ENCODE measurements around the gene CAMTA1.
"Not testable (repeated sequence)": the region's sequence is repeated elsewhere in the genome, so short reads cannot be mapped to it uniquely, and the experiment has no call there.

CAMTA1 gene

GRCh38 chr1:7128293-7128692 lies 343.0 kb downstream of the CAMTA1 start:
- no peak for DNase-seq

- no peak for DNase-seq
Measured at GRCh38 chr1:7130127-7130526, 344.9 kb downstream of the CAMTA1 start.

DNA sequence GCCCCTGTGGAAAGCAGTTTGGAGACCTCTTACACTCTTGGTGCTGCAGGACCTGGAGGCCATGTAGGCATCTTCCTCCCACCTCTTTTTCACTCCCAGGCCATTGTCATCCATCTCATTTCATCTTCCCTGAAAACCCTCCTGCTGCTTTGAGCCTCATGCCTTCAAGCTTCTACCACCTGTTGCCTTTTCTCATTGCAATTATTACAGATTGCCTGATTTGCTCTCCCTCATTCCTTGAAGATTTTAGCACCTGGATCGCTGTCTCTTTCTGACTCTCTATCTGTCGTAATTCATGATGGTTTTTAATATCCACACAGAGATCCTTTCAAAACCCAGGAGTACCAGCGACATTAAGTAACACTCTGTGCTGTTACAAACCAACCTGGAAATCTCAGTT lies 350.2 kb downstream of the CAMTA1 start:
- DNase-seq = no peak

GRCh38 chr1:7136166-7136953 lies 351.1 kb downstream of the CAMTA1 start:
- no peak for DNase-seq

DNA sequence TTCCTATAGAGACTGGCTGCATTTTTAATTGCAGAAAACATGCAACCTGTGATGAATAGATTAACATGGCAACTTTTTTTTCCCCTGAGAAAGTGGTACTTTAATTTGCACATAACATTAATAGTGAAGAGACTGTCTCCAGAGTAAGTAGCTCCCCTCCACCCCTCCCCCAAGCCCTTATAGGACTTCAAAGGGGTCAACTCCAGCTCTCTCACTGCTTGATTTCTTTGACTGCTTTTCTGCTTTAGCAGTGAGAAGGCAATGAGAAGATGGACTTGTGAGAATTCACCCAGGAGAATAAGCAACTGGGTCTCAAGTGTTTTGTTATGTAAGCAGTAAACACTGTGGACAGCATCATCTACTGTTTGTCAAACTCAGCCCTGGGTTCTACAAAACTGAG lies 355.0 kb downstream of the CAMTA1 start:
- no peak for DNase-seq

GRCh38 chr1:7145947-7146346 lies 360.7 kb downstream of the CAMTA1 start:
- no peak for DNase-seq

DNA sequence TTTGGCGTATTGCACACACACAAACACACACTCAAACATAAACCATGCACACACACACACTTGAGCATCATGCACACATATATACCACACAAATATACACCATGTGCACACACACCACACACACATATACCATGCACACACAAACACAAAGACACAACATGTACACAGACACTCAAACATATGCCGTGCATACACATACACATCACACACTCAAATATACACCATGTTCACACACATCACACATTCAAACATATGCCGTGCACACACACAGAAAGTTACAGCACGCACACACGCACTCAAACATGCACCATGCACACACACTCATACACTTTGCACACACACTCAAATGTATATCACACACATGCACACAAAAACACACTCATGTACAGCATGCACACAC lies 361.5 kb downstream of the CAMTA1 start:
- DNase-seq = no peak

- not testable (repeated sequence) for DNase-seq
Measured at GRCh38 chr1:7147581-7148282, 362.5 kb downstream of the CAMTA1 start.

DNA sequence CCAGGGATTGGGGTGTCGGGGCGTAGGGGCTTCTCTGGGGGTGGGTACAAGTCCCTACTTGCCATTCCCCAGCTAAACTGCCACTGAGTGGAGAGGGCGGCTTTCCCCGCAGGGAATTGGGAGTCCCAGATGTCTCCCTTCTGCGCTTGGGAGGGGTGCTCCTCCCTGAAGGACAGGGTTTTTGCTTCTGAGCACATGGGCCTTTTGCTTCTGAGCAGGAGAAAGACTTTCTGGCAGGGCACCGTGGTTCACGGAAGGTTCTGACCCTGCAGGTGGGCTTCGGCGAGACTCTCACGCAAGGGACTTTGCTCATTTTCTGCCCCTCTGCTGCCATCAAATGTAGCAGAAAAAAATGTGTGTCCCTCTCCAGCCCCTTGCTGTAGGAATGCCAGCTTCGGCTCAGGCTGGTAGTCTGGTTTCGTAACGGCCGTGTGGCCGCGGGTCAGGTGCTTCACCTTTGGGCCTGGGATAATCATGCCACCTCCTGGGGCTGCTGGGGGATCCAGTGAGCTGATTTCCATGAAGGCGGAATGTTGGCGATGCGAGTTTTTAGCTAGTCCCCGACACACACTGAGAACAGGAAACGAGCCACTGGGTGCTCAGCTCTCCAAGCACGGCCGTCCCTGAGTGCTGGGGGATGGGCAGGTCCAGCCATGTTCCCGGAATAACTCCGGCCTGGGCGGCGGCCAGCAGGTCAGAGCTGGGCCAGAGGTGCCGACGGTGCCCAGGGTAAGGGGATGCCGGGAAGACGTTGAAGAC lies 364.0 kb downstream of the CAMTA1 start:
- no peak for DNase-seq

DNA sequence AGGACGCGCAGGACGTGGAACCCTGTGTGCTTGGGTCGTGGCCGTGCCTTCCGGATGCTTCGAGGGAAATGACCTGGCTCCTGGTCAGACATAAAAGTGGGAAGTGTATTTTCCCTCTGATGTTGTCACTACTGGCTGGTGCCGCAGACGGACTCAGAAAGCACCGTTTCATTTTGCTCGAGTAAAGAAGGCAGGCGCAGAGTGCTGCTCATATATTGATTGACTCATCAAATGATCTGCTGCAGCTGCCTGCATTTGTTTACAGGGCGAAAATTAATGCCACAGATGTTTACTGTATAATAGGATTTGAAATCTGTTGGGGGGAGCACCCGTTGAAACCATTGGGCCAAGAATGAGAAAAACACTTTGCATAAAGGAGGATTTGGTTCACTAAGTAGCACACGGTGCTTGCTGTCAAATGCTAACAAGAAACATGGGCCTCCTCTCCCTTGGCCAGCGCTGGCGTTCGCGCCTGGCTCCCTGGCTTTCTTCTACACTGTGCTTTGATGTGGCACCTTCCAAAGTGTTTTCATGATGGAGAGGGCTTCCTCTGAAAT lies 365.5 kb downstream of the CAMTA1 start:
- no peak for DNase-seq

DNA sequence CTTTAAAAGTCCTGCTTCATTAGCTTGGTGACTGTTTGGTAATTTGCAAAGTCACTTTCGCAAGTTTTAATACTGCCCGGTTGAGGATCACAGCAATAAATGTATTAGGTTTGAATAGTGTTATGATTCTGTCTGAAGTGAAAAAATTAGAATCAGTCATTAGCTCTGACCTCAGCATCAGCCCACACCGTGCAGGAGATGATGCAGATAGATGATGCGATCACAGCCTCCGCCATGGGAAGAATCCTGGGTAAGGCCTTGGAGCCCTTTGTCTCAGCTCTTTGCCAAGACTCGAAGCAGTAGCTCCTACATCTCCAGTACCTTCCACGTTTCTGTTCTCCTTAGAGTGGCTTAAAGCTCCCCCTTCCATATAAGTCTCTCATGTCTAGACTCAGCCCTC lies 366.7 kb downstream of the CAMTA1 start:
- DNase-seq = no peak

- no peak for DNase-seq
Measured at GRCh38 chr1:7152655-7153054, 367.4 kb downstream of the CAMTA1 start.

GRCh38 chr1:7153464-7153863 lies 368.2 kb downstream of the CAMTA1 start:
- no peak for DNase-seq

GRCh38 chr1:7159116-7159781 lies 374.0 kb downstream of the CAMTA1 start:
- no peak for DNase-seq

GRCh38 chr1:7168554-7168953 lies 383.3 kb downstream of the CAMTA1 start:
- not testable (repeated sequence) for DNase-seq

GRCh38 chr1:7171168-7171567 lies 385.9 kb downstream of the CAMTA1 start:
- no peak for DNase-seq

DNA sequence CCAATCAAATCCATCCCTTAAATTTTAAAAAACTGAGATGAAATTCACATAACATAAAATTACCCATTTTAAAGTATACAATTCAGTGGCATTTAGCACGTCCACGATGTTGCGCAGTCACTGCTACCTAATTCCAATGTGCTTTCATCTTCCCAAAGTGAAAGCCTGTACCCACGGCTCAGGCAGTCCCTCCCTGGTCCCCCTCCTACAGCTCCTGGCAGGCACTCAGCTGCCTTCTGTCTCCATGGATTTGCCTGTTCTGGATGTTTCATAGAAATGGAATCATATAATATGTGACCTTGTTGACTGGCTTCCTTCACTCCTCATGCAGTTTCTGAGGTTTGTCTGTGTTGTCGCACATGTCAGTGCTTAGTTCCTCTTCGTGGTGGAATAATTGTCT lies 386.3 kb downstream of the CAMTA1 start:
- no peak for DNase-seq

- no peak for DNase-seq
Measured at GRCh38 chr1:7172804-7173203, 387.6 kb downstream of the CAMTA1 start.

GRCh38 chr1:7174561-7174960 lies 389.3 kb downstream of the CAMTA1 start:
- DNase-seq = no peak

- no peak for DNase-seq
Measured at GRCh38 chr1:7174980-7175906, 390.0 kb downstream of the CAMTA1 start.

GRCh38 chr1:7177021-7177420 lies 391.8 kb downstream of the CAMTA1 start:
- DNase-seq = no peak
